HG03558 (cell line): ENCODE results near the gene MYO1C.
A peak's percentile ranks its signal among the peaks of the same experiment; 100 is the strongest.
"Not testable (repeated sequence)": the region's sequence is repeated elsewhere in the genome, so short reads cannot be mapped to it uniquely, and the experiment has no call there.

Source experiments
- ATAC-seq: cut with Tn5 transposase; IDR thresholded peaks from one replicate; pipeline ENCODE4 v1.9.1; 2021; ENCODE audit warnings: moderate number of reproducible peaks; ENCODE audit not compliant: unreplicated experiment; ENCODE audit errors: extremely low read depth

Gene MYO1C, protein sequence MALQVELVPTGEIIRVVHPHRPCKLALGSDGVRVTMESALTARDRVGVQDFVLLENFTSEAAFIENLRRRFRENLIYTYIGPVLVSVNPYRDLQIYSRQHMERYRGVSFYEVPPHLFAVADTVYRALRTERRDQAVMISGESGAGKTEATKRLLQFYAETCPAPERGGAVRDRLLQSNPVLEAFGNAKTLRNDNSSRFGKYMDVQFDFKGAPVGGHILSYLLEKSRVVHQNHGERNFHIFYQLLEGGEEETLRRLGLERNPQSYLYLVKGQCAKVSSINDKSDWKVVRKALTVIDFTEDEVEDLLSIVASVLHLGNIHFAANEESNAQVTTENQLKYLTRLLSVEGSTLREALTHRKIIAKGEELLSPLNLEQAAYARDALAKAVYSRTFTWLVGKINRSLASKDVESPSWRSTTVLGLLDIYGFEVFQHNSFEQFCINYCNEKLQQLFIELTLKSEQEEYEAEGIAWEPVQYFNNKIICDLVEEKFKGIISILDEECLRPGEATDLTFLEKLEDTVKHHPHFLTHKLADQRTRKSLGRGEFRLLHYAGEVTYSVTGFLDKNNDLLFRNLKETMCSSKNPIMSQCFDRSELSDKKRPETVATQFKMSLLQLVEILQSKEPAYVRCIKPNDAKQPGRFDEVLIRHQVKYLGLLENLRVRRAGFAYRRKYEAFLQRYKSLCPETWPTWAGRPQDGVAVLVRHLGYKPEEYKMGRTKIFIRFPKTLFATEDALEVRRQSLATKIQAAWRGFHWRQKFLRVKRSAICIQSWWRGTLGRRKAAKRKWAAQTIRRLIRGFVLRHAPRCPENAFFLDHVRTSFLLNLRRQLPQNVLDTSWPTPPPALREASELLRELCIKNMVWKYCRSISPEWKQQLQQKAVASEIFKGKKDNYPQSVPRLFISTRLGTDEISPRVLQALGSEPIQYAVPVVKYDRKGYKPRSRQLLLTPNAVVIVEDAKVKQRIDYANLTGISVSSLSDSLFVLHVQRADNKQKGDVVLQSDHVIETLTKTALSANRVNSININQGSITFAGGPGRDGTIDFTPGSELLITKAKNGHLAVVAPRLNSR

DNA sequence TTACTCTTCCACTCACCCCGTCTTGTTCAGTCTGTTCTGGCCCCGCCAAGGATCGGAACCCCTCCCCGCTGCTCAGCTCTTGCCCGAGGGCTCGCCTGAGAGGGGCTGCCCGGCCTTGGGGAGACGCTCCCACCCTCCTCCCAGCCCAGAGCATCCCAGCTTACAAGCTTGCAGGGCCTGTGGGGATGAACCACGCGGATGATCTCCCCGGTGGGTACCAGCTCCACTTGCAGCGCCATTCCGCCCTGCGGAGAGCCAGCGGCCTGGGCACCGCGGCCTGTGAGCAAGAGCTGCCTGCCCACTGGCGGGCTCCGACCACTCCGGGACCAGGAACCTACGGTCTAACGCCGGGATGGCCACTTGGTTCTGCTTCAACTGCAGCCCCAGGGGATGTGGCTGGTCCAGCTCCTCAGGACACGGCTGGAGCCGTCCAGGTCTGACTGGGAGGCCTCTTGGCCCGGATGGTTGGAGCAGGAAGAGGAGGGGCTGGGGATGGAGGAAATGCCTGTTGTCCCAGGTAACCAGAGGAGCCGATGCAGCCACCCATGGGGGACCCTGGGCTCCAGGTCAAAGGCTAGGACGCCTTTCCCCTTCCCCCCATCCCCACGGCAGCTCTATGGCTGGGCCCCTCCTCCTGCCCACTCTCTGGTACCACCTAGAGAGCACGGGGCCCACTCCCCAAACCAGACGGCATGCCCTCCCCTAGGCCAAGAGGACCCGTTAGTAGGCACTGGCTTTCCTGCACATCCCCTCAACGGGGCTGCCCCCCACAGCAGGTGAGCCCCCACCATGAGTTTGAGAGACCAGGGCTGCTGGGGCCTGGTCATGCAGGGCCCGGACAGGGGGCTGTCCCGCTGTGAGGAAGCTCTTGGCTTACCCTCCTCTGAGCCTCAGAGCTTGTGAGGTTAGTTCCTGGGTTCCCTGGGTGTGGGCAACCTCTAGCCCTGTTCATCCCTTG, at the start of gene MYO1C:
Gene MYO1C, minus strand, starts transcription at position 438 of the 958 bp plus-strand sequence. Its CDS starts 199 bp downstream, at position 239.
- ATAC-seq = no peak

- no peak for ATAC-seq
These were observed 49.0 kb upstream of the MYO1C start for GRCh38 chr17:1541367-1541904.

DNA sequence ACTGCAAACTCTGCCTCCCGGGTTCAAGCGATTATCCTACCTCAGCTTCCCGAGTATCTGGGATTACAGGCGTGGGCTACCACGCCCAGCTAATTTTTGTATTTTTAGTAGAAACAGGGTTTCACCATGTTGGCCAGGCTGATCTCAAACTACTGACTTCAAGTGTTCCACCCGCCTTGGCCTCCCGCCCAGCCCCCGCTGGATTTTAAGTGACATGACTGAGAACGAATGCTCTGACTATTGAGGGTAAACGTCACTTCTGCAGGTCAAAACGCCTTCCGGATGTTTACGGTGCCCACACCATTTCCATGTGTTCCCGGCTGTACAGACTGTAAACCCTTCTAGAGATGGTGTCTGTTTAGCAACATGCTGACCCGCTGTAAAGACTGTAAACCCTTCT, 47.3 kb upstream of the MYO1C start:
- no peak for ATAC-seq

DNA sequence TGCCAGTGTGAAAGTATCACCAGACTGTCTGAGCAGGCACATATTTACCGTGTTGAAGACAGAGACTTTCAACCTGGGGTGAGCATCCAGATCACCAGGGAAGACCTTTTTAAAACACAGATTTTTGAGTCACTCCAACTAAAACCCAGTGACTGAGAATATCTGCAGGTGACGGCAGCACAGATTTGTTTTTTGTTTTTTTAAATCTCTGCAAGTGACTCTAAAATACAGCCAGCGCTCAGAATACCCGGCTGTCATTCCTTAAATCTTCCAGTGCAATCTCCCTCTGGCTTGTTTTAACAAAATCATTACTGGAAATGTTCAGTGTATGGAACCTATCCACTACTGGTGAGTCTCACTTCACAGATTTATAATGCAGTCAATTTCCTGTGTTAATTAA, 43.3 kb upstream of the MYO1C start:
- ATAC-seq = no peak

- no peak for ATAC-seq
These were observed 41.3 kb upstream of the MYO1C start for GRCh38 chr17:1533661-1534325.

- ATAC-seq = no peak
These were observed 40.5 kb upstream of the MYO1C start for GRCh38 chr17:1532836-1533602.

DNA sequence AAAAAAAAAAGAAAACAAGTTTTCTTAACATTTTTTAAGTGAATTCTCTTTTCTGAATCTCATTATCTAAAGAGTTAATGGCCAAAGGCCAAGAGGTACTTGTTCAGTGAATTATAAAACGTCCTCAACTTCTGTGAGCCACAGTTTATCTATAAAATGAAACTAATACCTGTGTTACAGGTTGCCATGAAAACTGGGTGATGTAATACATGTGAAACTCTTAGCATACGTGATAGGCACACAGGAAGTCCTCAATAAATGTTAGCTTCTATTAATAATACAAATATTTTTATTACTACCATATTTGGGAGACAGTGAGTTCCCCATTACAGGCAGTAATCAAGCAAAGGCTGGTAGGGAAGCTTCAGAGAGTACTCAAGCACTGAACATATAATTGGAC, 37.4 kb upstream of the MYO1C start:
- no peak for ATAC-seq

GRCh38 chr17:1526876-1527275, 34.4 kb upstream of the MYO1C start:
- not testable (repeated sequence) for ATAC-seq

DNA sequence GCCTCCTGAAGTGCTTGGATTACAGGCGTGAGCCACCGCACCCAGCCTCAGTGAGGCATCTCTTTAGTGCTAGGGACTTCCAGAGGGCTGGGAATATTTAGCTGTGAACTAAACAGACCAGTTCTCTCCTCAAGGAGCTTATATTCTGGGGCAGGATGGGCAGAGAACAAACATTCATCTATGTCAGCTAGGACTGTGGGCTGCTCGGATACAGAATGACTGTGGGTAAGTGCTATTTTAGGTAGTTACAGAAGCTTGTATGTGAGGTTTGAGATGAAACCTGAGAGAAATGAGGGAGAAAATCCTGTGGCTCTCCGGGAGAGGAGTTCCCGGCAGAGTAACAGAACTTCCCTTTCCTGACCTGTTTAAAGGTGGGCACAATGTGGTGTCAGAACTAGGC, 30.1 kb upstream of the MYO1C start:
- no peak for ATAC-seq

DNA sequence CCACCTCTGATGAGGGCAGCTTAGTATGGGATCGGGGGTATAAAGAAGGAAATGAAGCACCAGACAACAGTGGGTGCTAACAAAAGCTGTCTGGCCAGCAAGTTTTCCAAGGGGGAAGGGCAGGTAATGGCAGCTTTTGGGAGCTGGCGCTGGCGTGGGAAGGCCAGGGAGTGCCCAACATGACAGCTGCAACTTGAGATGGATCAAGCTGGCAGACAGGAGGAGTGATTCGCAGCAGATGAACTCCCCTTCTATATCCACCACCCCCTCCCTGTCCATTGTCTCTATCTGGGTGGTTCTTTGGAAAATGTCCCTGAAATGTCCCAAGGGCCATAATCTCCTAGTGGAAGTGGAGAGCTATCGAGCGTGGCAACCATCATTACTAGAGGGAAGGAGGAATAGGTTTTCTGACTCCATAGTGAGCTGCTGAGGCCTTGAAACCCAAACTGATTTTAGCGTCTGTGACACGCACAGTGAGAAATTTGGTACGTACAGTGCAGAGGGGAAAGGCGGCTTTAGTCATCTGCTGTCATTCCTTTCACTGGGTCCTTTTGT, 28.7 kb upstream of the MYO1C start:
- no peak for ATAC-seq

DNA sequence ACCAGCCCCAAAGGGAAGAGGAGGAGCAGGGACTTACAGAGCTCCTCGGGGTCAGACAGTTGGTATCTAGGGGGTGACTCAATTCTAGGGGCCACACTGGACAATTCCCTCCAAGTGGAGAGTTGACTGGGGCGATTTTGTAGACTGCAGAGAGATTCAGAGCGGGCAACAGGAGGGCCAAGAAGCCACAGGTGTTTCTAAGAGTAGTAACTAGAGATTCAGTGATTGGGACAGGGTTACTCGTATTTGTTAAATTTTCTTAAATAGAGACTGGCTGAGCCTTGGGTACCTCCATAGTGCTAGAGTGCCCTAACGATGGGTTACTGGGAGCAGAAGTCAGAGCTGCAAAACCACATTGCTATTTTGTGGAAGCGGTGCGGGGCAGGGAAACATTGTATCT, 27.2 kb upstream of the MYO1C start:
- no peak for ATAC-seq

DNA sequence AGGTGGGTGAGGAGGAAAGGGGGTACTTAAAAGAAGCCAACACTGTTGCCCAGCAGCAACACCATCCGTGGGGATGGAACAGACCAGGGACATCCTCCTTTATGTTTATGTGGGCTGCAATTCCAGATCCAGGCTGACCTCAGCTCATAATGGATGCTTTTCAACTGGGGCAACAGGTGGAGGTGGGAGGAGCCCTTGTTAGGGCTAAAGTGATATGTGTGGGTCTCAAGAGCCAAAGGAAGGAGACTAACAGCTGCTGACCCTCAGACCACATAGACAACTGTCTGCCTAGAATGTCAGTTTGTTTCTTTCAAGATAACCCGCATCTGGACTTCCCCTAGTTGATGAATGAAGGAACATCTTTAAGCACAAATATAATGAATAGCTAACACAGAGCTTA, 25.9 kb upstream of the MYO1C start:
- no peak for ATAC-seq

GRCh38 chr17:1516388-1517161, 24.1 kb upstream of the MYO1C start, which contains the start of gene INPP5K:
TSS of gene INPP5K (minus strand) at chr17:1516612. CDS start at chr17:1516499, 113 bp downstream.
- ATAC-seq = peak; percentile 64

DNA sequence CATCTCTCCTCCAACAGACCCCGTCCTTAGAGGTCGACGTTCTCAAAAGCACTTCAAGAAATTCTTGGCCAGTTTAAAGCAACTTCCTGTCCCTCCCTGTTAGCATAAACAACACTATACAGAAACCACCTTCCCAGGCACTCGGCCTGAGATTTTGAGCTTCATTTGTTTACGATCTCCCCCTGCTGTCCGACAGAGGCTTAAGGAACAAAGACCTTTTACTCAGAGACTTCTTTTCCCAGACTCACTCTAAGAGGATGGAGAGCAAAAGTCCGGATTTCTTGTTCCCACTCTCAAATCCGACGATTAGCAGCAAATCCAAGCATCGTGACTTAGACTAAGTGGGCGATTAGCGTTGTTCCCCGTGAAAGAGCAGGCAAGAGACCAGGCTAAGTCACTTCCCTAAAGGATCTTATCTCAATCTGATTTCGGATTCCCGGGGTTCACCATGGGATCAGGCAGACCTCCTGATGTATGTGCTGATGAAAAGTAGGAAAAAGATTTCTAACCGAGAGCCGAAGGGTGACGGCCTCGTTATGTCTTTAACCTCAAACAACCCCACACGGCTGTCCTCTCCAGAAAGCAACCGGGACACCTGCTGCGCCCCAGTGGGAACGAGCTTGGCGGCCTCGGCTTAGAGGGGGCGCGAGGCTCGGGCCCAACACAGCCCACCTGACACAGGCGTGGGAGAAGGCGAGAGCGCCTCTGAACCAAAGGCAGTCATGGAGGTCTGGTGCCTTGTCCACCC, 23.3 kb upstream of the MYO1C start:
- ATAC-seq = no peak

GRCh38 chr17:1512351-1512750, 19.9 kb upstream of the MYO1C start:
- ATAC-seq = no peak

- no peak for ATAC-seq
These were observed 19.4 kb upstream of the MYO1C start for GRCh38 chr17:1511756-1512321.
